Stimulated activated CD4-positive, alpha-beta T cell treated with anti-CD3 and anti-CD28 coated beads, Interleukin-1b, Interleukin-23, amount 100 ng/mL, for 48 hours (primary cell): ENCODE data around the gene HSPB1.
"Not testable (repeated sequence)": the region's sequence is repeated elsewhere in the genome, so short reads cannot be mapped to it uniquely, and the experiment has no call there.

Source experiments
- DNase-seq: peaks from one replicate; pipeline ENCODE4 v3.0.0-alpha.2; 2020

HSPB1 gene

DNA sequence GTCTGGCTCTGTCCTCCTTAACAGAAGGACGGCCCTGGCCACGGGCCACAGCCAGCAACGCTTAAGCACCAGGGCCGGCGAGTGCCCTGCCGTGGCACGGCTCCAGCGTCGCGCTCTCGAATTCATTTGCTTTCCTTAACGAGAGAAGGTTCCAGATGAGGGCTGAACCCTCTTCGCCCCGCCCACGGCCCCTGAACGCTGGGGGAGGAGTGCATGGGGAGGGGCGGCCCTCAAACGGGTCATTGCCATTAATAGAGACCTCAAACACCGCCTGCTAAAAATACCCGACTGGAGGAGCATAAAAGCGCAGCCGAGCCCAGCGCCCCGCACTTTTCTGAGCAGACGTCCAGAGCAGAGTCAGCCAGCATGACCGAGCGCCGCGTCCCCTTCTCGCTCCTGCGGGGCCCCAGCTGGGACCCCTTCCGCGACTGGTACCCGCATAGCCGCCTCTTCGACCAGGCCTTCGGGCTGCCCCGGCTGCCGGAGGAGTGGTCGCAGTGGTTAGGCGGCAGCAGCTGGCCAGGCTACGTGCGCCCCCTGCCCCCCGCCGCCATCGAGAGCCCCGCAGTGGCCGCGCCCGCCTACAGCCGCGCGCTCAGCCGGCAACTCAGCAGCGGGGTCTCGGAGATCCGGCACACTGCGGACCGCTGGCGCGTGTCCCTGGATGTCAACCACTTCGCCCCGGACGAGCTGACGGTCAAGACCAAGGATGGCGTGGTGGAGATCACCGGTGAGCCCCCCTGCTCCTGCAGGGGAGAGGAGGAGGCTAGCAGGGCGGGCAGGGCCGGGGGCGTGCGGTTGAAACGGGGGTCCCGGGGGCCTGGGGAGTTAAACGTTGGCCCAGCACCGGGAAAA lies at the start of gene HSPB1:
Gene HSPB1 (plus strand): TSS at position 327 of the 855 bp plus-strand sequence. CDS start 40 bp downstream, at position 367.
- peak; percentile 50 for DNase-seq

DNA sequence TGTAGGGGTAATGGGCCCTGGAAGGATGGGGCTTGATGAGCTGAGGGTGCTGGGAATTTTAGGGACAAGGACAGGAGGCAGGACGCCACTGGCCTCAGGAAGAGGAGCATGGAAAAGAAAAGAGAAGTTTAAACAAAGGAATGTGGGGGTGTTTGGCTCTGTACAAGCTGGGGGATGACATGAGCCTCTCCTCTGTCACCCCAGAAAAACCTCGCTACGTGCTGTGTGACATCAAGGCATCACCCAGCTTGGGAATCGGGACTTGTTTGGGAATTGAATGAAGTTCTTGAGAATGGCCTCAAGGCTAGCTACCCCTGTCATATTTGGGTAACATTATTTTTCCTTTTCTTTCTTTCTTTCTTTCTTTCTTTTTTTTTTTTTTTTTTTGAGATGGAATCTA lies 47.7 kb upstream of the HSPB1 start:
- no peak for DNase-seq

DNA sequence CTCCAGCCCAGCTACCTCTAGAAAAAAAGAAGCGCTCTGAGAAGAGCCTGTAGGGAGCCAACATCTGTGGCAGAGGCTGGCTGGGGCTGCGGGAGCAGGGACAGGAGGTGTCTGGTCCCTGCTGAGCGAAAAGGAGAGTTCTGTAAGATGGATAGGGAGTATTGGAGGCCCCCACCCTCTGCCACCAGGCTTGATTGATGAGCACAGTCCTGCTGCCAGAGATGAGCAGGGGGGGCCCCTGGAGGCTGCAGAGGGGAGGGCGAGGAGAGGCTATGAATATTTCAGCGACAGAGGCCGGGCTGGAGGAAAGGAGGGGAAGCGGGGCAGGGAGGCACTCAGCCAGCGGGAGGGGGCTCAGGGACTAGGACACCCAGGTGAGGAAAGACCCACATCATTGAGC lies 44.5 kb upstream of the HSPB1 start:
- no peak for DNase-seq

DNA sequence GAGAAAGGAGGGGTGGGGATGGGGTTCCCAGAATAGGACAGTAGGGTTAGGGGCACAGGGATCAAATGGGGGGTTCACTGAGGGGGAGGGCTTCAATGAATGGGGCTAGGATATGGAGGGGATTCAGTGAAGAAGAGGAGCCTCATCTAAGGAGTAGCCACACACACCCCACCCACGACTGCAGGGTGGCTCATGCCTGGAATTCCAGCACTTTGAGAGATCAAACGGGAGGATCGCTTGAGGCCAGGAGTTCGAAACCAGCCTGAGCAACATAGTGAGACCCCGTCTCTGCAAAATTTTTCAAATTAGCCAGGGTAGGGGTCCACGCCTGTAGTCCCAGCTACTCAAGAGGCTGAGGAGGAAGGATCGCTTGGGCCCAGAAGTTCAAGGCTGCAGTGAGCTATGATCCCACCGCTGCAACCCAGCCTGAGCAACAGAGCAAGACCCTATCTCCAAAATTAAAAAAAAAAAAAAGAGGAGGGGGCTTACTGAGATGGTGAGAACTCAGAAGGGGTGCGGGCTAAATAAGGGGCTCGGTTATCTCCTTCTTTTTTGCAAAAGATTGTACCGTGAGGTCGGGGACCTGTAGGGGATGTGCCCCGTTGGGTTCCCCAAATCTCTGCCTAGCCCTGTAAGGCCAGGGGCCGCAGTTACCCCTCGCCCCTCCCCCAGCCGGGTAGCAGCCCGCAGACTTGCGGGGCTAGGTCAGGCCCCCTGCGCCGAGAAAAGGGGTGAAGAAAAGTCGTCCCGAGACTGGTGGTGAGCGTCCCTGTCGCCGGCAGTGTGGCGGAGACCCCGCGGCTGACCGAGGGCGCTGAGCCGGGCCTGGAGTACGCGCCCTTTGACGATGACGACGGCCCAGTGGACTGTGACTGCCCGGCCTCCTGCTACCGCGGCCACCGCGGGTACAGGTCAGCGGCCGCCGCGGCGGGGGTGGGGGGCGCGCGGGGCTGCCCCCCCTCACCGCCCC lies 43.1 kb upstream of the HSPB1 start:
- no peak for DNase-seq

DNA sequence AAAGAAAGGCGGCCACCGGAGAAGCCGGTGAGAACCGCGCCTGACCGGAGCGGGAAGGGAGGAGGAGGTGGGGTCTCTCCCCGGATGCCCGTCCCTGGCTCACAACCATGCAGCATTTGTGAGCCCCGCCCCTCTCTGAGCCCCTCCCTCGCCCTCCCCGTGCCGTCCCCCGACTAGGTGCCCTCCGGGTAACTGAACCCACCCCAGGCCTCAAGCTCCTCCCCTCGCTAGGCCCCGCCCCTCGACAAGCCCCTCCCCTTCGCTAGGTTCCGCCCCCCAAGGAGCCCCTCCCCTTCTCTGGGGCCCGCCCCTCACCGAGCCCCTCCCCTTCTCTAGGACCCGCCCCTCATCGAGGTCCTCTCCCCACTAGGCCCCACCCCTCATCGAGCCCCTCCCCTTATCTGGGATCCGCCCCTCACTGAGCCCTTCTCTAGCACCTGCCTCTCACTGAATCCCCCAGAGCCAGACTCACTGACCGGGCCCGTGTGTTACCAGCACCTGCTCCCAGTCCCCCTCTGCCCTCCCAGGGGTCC lies 42.2 kb upstream of the HSPB1 start:
- DNase-seq = peak; percentile 60

DNA sequence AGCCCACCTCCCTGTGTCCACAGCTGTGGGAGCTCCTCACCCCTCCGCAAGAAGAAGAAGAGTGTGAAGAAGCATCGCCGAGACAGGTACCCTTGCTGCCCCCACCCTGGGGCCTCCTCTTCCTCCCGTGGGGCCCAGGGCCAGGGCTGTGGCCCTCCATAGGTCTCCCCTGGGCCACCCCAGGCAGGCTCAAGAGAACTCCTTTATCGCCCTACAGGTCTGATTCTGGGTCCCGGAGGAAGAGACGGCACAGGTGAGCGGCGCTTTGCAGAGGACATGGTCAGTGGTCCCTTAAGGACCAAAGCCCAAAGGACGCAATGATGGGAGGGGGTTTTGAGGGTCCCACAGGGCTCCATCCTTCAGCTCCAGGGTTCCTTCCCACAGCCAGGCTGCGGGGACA lies 41.1 kb upstream of the HSPB1 start:
- no peak for DNase-seq

DNA sequence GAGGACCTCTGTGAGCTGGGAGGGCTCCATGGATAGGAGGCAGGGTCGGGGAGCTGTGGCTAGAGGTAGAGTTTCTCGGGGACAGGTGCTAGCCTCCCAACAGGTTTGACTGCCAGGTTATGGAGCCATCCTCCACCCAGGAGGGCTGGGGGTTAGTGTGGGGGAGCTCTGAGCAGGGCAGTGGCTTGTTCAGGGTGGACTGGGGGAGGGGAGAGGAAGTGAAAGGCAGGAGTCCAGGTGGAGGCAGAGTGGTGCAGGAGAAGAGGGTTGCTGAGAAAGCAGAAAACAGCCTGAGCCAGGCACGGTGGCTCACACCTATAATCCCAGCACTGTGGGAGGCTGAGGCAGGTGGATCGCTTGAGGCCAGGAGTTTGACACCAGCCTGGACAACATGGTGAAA lies 40.5 kb upstream of the HSPB1 start:
- DNase-seq = no peak

DNA sequence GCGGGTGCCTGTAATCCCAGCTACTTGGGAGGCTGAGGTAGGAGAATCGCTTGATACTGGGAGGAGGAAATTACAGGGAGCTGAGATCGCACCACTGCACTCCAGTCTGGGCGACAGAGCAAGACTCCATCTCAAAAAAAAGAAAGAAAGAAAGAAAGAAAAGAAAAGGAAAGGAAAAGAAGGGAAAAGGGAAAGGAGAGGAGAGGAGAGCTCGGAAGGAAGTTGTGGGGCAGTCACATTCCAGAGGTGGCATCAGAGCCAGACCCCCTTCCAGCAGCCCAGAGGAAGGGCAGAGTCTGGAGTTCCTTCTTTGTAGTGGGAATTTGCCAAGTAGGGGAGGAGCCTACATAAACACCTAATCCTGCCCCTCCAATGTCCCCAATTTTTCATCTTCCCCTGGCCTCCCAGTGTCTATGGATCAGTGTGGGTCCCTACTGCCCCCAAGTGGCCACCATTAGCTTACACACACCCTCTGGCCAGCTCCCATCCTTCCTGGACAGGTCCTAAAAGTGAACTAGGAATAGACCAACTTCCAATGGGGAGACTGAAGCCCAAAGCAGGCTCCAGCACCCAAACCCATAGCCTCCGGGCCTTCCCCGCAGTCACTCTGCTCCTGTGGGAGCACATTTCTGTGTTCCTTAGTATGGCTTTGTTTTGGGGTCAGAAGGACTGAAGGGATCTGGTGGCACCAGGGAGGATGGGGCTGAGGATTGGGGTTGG lies 39.6 kb upstream of the HSPB1 start:
- DNase-seq = no peak

DNA sequence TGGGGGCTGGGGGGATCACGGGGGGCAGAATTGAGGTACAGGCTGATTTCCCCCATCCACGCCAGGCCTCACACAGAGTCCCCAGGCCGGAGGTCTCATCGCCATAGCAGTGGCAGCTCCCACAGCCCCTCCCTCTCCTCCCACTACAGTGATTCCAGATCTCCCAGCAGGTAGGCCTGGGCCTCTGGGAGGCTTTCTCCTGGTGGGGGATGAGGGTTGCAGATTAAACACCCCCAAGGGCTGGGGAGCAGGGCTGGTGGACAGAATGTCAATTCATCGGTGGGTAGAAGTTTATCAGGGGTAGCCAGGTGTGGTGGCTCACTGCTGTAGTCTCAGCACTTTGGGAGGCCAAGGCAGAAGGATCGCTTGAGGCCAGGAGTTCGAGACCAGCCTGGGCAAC lies 37.2 kb upstream of the HSPB1 start:
- no peak for DNase-seq

DNA sequence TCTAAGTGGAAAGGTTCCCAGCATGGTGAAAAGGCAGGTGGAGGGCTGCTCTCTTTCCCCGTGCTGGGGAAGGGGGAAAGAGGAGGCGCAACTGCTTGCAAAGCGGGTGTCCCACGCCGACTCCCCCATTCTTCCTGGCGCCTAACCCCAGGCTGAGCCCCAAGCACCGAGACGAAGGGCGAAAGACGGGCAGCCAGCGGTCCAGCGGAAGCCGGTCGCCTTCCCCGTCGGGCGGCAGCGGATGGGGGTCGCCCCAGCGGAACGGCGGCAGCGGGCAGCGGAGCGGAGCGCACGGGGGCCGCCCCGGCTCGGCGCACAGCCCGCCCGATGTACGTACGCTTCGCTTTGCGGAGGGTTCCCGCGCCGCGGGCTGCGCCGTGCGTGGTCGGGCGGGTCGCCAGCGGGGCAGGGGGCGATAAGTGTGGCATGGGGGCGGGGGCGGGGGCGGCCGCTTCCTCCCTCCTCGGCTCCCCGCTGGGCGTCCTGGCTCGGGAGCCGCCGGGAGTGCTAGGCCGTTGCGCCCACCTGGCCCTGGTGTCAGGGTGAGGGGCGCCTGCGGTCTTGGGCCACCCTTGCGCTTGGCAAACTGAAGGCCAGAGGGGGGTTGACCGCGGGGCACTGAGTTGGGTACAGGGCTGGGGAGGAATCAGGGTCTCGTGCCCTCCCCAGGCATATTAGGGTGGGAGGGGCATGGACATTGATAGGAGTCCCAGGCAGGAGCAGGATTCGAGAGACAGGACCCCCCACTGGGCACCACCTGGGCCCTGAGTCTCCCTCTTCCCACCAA lies 35.2 kb upstream of the HSPB1 start:
- no peak for DNase-seq

DNA sequence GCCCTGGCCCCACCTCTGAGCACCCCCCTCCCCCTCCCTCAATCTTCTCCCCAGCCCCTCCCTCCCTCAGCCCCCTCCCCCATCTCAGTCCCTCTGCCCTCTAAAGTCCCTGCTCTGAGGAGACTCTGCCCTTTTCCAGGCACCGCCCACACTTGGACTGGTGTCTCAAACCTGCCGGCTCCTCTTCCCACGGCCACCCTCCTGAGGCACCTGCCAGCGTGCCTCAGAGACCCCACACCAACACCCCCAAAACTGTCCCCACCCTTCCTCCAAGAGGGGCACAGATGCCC lies 34.6 kb upstream of the HSPB1 start:
- DNase-seq = no peak

DNA sequence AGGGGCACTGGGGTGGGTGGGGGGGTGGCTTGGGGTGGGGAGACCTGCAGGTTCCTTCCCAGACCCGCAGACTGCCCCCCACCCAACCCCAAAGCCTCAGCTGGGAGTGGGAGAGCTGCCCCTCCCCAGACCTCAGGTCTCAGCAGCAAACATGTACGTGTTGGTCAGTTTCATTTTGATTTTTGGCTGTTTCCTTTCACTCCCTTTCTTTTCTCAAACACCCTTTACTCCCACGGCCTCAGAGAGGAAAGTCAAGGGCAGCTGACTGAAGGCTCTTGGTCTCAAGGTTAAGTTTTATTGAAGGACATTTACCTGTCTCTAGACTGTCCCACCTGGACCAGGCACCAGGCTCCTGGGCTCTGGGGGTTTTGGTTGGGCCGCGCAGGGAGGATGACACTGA lies 34.1 kb upstream of the HSPB1 start:
- no peak for DNase-seq

DNA sequence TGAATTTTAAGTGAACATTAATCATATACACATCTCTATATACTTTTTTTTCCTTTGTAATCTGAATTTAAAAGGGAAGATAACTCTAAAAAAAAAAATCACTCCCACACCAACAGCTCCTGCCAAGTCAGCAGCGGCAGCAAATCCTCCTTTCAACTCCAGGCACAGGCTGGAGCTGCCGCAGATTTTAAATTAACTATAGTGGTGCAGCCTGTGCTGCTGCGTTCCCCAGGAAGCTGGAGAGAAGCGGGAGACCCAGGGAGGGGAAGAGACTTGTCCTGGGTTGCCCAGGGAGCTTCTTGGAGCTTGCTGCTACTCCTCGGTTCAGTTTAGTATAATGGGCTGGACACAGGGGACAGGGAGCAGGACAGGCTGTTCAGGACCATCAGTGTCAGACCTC lies 32.6 kb upstream of the HSPB1 start:
- no peak for DNase-seq

DNA sequence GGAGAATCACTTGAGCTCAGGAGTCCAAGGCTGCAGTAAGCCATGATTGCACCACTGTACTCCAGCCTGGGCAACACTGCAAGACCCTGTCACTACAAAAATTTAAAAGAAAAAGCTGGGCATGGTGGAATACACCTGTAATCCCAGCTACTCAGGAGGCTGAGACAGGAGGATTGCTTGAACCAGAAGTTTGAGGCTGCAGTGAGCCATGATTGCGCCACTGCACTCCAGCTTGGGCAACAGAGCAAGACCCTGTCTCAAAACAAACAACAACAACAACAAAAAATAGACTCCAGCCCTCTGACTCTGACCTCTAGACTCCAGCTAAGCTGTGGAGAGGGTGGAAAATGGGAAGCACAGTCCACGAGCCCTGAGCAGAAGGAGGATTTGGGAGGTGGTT lies 31.1 kb upstream of the HSPB1 start:
- DNase-seq = not testable (repeated sequence)

DNA sequence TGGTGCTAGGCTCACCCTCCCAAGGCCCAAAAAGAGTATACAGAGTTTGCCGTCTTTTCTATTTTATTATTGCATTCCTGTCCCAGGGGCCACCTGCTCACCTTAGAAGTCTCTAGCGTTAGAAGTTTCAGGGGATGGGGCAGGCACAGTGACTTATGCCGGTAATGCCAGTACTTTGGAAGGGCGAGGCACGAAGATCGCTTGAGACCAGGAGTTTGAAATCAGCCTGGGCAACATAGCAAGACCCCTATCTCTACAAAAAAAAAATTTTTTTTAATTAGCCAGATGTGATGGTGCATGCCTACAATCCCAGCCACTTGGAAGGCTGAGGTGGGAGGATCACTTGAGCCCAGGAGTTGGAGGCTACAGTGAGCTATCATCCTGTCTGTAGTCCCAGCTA lies 30.3 kb upstream of the HSPB1 start:
- no peak for DNase-seq

DNA sequence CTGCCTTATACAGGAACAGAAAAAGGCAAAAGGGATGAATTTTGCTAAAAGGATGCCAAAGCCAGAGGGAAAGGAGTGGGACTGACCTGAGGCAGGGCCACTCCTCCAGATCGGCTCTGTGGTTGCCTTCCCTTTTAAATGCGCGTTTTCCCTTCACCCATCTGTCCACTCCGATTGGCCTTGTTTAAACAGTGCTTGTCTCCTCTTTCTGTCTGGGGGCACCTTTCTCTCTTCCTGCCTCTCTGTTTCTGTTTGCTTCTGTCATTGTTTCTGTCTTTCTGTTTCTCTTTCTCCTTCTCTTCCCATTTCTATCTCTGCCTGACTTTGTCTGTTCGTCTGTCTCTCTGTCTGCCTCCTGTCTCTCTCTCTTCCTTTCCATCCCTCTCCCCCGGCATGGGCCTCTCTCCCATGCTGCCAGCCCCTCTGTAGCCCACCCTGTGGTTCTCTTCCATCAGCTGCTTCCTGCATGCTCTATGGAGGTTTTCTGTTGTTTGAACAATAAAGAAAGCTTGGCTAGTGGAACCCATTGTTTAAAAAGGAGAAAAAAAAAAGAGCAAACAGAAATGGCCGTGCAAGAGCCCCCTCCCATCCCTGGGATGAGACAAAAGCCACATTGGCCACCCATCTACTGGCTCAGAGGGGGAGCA lies 29.5 kb upstream of the HSPB1 start:
- DNase-seq = no peak

DNA sequence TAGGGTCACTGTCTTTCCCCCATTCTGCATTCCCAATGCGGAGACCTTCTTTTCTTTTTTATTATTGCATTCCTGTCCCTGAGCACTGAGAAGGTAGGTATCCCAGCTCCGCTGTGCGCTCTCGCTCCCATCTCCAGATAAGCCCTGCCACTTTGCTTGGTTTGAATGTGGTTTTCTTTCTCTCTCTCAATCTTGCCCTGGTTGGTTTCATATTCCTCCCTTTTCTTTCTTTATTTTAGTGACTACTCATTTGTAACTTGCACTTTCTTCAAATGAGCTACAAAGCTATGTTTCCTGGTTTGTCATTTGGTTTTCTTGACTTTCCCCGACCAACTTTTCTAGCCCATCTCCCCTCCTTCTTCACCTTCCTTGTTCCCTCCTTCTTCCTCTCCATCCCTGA lies 29.0 kb upstream of the HSPB1 start:
- DNase-seq = no peak

DNA sequence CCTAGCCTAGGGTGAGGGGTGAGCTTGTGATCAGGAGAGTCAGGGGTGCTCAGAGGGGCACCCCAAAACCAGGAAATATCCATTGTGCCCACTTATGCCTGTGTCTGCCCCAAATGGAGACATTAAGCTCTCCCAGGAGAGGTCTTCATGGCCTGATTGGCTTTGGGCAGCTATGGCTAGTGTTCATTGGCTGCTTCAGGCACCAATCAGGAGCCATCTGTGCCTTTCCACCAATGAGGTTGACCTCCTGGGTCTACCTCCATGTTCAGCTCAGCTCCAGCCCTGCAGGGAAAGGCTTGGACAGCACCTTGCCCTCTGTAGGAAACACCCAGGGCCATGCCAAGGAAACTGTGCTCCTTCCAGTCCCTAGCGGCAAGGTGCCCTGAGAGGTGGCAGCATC lies 23.9 kb upstream of the HSPB1 start:
- no peak for DNase-seq

DNA sequence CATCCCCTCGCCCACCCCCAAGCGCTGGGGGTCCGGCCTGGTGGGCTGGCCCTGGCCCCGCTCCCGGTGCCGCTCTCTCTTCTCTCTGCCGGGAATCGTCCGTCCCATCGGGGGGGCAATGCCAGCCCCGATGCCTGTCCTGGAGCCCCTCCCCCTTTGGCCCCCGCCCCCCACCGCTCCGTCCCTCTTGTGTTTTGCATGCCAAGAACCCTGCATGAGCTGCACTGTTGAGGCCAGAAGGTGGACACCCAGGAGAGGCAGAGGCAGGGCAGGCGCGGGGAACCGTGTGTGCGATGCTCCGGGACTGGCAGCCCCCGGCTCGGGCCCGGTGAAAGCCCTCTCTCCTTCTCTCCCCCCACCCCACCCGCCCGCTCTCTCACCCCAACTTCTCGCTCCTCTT lies 22.1 kb upstream of the HSPB1 start:
- DNase-seq = no peak

DNA sequence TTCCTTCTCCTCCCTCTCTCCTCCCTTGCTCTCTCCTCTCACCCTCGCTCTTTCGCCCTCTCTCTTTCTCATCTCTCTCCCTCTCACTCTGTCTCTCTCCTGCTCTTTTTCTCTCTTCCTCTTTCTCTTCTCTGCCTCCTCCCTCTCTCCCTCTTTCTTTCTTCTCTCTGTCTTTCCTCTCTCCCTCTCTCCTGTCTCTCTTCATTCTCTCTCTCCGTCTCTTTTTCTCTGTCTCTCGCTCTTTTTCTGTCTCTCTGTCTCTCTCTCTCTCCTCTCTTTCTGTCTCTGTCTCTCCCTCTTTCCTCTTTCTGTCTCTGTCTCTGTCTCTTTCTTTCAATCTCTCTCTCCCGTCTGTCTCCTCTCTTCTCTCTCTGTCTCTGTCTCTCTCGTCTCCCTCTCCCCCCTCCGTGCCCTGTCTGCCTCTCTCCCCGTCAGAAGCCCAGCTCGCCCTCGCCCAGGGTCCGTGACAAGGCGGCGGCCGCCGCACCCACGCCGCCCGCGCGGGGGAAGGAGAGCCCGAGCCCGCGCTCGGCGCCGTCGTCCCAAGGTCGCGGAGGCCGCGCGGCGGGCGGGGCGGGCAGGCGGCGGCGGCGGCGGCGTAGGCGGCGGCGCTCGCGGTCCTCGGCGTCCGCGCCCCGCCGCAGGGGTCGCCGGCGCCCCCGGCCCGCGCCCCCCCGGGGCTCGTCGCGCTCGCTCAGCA lies 21.3 kb upstream of the HSPB1 start:
- no peak for DNase-seq

DNA sequence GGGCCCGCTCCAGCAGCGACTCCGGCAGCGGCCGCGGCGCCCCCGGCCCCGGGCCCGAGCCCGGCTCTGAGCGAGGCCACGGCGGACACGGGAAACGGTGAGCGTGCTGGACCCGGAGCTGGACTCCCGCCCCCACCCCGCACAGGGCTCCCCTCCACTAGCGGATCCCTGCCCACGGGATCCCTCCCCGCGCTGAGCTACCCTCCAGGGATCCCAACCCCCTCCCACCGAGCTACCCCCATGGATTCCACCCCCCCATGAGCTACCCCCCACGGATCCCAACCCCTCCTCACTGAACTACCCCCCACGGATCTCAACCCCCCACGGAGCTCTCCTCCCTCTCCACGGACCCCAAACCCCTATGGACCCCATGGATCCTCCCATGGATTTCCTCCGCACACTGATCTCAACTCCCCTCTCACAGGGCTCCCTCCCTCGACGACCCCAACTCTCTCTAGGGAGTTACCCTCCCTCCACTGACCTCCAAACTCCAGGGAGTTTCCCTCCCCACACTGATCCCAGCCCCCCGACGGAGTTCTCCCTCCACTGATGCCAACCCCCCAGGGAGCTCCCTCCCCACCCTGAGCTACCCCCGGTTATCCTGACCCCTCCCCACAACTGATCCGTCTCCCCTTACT lies 20.6 kb upstream of the HSPB1 start:
- no peak for DNase-seq
